OCI-LY7 (cell line): ENCODE data around the gene IFRD1. TPM values are rescaled to one million over a fixed set of nuclear protein-coding genes. Genes with fewer than 3 reads are reported as not detected.
"Not testable (repeated sequence)": the region's sequence is repeated elsewhere in the genome, so short reads cannot be mapped to it uniquely, and the experiment has no call there.

Source experiments
- BruUV-seq: library from RNA; stranded (reverse); fragments of 400-500 nt; replicated peaks from 2 replicates; lab custom pipeline; 2021; lab: Mats Ljungman, UMichigan
- CTCF ChIA-PET: fragments of 300-600 bp; sonication (Branson Sonifier 250); formaldehyde crosslinking; loops from one replicate; lab custom pipeline; 2022; ENCODE audit warnings: antibody characterized with exemption; ENCODE audit not compliant: unreplicated experiment; lab: Charles Lee
- POLR2A ChIA-PET: fragments of 300-600 bp; sonication (Branson Sonifier 250); formaldehyde crosslinking; loops from one replicate; lab custom pipeline; 2022; ENCODE audit warnings: antibody characterized with exemption; lab: Charles Lee
- DNase-seq: peaks from one replicate; pipeline ENCODE4 v3.0.0-alpha.2; 2015; ENCODE audit warnings: low spot score
- H2AFZ ChIP-seq: fragments of 200-600 bp; sonication (generic), shearing (Covaris generic); 2 replicates; pipeline ENCODE4 v1.6.1; 2014; ENCODE audit warnings: mild to moderate bottlenecking, antibody characterized with exemption, low read length, moderate library complexity
- H3K27ac ChIP-seq: fragments of 200-600 bp; sonication (generic); 2 replicates; pipeline ENCODE4 v1.5.1; 2014; ENCODE audit warnings: mixed run types, low read depth, mild to moderate bottlenecking, moderate library complexity, low read length, inconsistent platforms; ENCODE audit not compliant: poor library complexity, severe bottlenecking
- H3K36me3 ChIP-seq: fragments of 200-600 bp; sonication (generic); 2 replicates; pipeline ENCODE4 v1.6.1; 2014; ENCODE audit warnings: mild to moderate bottlenecking, antibody characterized with exemption, low read length, moderate library complexity, mixed read lengths; ENCODE audit not compliant: insufficient read depth
- H3K4me1 ChIP-seq: fragments of 200-600 bp; sonication (generic); 2 replicates; pipeline ENCODE4 v1.5.1; 2014; ENCODE audit warnings: mild to moderate bottlenecking, low read length; ENCODE audit not compliant: insufficient read depth, poor library complexity, severe bottlenecking
- H3K4me2 ChIP-seq: fragments of 200-600 bp; sonication (generic); 2 replicates; pipeline ENCODE4 v1.6.1; 2014; ENCODE audit warnings: mild to moderate bottlenecking, low read length
- H3K4me3 ChIP-seq: fragments of 200-600 bp; sonication (generic); 2 replicates; pipeline ENCODE4 v1.5.1; 2014; ENCODE audit warnings: mild to moderate bottlenecking, low read depth, low read length; ENCODE audit not compliant: poor library complexity, severe bottlenecking
- H3K79me2 ChIP-seq: fragments of 200-600 bp; sonication (generic); 2 replicates; pipeline ENCODE4 v1.6.1; 2016; ENCODE audit warnings: low read depth, mild to moderate bottlenecking, low read length, moderate library complexity, mixed read lengths; ENCODE audit not compliant: insufficient read depth
- H3K9me2 ChIP-seq: fragments of 200-600 bp; sonication (generic); 2 replicates; pipeline ENCODE4 v1.6.1; 2016; ENCODE audit warnings: mild to moderate bottlenecking, low read length, mixed read lengths; ENCODE audit not compliant: insufficient read depth
- H3K9me3 ChIP-seq: fragments of 200-600 bp; sonication (generic); 2 replicates; pipeline ENCODE4 v1.6.1; 2014; ENCODE audit warnings: mild to moderate bottlenecking, mixed run types, low read length, mixed read lengths
- H4K20me1 ChIP-seq: fragments of 200-600 bp; sonication (generic); 2 replicates; pipeline ENCODE4 v1.6.1; 2014; ENCODE audit warnings: mild to moderate bottlenecking, antibody characterized with exemption, low read length, moderate library complexity, mixed read lengths; ENCODE audit not compliant: insufficient read depth
- CTCF ChIP-seq: fragments of 200-600 bp; sonication (generic); conservative IDR thresholded peaks from 2 replicates; pipeline ENCODE4 v1.5.1; 2014; ENCODE audit warnings: mild to moderate bottlenecking, antibody characterized with exemption, low read length, moderate library complexity, mixed read lengths
- EZH2phosphoT487 ChIP-seq: fragments of 200-600 bp; sonication (generic); IDR thresholded peaks from 2 replicates; pipeline ENCODE4 v1.6.1; 2018; ENCODE audit warnings: low read depth, borderline replicate concordance, mild to moderate bottlenecking, mixed run types, antibody characterized with exemption, low read length, moderate library complexity, mixed read lengths
- intact Hi-C: fragments of 100-400 bp; cut with micrococcal nuclease; formaldehyde crosslinking; loops from one replicate; pipeline ENCODE4 v1.10.0; 2022; ENCODE audit not compliant: unreplicated experiment
- total RNA-seq, 2 experiments: library from RNA; depleted of rRNA in 1 of 2; stranded (reverse); fragments of >200 nt in 1 of 2; shearing (Covaris generic) in 1 of 2; gene quantifications; 2 replicates each; pipeline ENCODE4 v1.2.3, GENCODE V29; 2014 to 2022

Gene IFRD1
- total RNA-seq, 2 experiments from 2014 or later = 49.1 to 65.6 TPM

GRCh38 chr7:112516418-112516817 is 66.2 kb downstream of the IFRD1 start:
- H3K4me1 ChIP-seq, POLR2A ChIA-PET, H4K20me1 ChIP-seq, H3K4me2 ChIP-seq, H3K4me3 ChIP-seq, H3K9me2 ChIP-seq, intact Hi-C loops, H3K36me3 ChIP-seq, H3K79me2 ChIP-seq, BruUV-seq, H3K9me3 ChIP-seq, DNase-seq, H2AFZ ChIP-seq, CTCF ChIA-PET, H3K27ac ChIP-seq: not testable (repeated sequence)
- 0 out of 2 replicates have a peak, but pooled peaks have one; percentile 4 for TF ChIP-seq CTCF

GRCh38 chr7:112517487-112517886 is 67.2 kb downstream of the IFRD1 start:
- no peak for TF ChIP-seq CTCF
- TF ChIP-seq EZH2phosphoT487 = no peak
- ChIA-PET CTCF (no interaction called here), POLR2A (no interaction called here)
- no peak for DNase-seq
- intact Hi-C loops = no loop called here
- Histone ChIP-seq H4K20me1 (no peaks in the 10 kb centered on the region), H3K4me3 (no peak overlapping the region), H3K9me2 (no peaks in the 10 kb centered on the region), H3K79me2 (no peaks in the 10 kb centered on the region), H3K4me2 (no peak overlapping the region), H3K27ac (no peak overlapping the region), H3K36me3 (no peaks in the 10 kb centered on the region), H3K9me3 (no peaks in the 10 kb centered on the region), H2AFZ (no peak overlapping the region), H3K4me1 (no peaks in the 10 kb centered on the region)
- BruUV-seq = no TSS peak

GRCh38 chr7:112520787-112521186 is 70.5 kb downstream of the IFRD1 start:
- CTCF ChIA-PET = no interaction called here
- POLR2A ChIA-PET = no interaction called here
- H3K4me2 ChIP-seq = no peak overlapping the region
- no peak overlapping the region for H3K4me3 ChIP-seq
- H3K4me1 ChIP-seq = no peaks in the 10 kb centered on the region
- intact Hi-C loops = no loop called here
- DNase-seq = no peak
- H3K79me2 ChIP-seq = no peaks in the 10 kb centered on the region
- no peaks in the 10 kb centered on the region for H3K9me3 ChIP-seq
- no peaks in the 10 kb centered on the region for H3K36me3 ChIP-seq
- H3K27ac ChIP-seq = no peak overlapping the region
- TF ChIP-seq CTCF (no peak), EZH2phosphoT487 (no peak)
- BruUV-seq = no TSS peak
- H4K20me1 ChIP-seq = no peaks in the 10 kb centered on the region
- H3K9me2 ChIP-seq = no peaks in the 10 kb centered on the region
- no peak overlapping the region for H2AFZ ChIP-seq
